BLaER1 (cell line): ENCODE data around the gene DENND2D.

Experiments
- H3K27ac ChIP-seq: shearing (Covaris generic); formaldehyde crosslinking; 2 replicates; pipeline ENCODE4 v1.8.1; 2022
- H3K27me3 ChIP-seq: shearing (Covaris generic); formaldehyde crosslinking; 2 replicates; pipeline ENCODE4 v1.8.1; 2022
- H3K36me3 ChIP-seq: shearing (Covaris generic); formaldehyde crosslinking; 2 replicates; pipeline ENCODE4 v1.8.1; 2022
- H3K4me1 ChIP-seq: shearing (Covaris generic); formaldehyde crosslinking; 2 replicates; pipeline ENCODE4 v1.8.1; 2022
- H3K4me2 ChIP-seq: shearing (Covaris generic); formaldehyde crosslinking; 2 replicates; pipeline ENCODE4 v1.8.1; 2022
- H3K4me3 ChIP-seq: shearing (Covaris generic); formaldehyde crosslinking; 2 replicates; pipeline ENCODE4 v1.8.1; 2022
- H3K9ac ChIP-seq: shearing (Covaris generic); formaldehyde crosslinking; 2 replicates; pipeline ENCODE4 v1.8.1; 2022
- H3K9me3 ChIP-seq: shearing (Covaris generic); formaldehyde crosslinking; 2 replicates; pipeline ENCODE4 v1.8.1; 2022
- H4K20me1 ChIP-seq: shearing (Covaris generic); formaldehyde crosslinking; 2 replicates; pipeline ENCODE4 v1.8.1; 2022
- Cebpa-rat ChIP-seq: shearing (Covaris generic); IDR thresholded peaks from 2 replicates; pipeline ENCODE4 v1.8.1; 2022

Gene DENND2D

GRCh38 chr1:111234866-111235265, 34.4 kb upstream of the DENND2D start:
- H3K9me3 ChIP-seq: no peaks in the 10 kb centered on the region
- no peaks in the 10 kb centered on the region for H4K20me1 ChIP-seq
- no peaks in the 10 kb centered on the region for H3K4me1 ChIP-seq
- H3K27me3 ChIP-seq: no peaks in the 10 kb centered on the region
- no peak for TF ChIP-seq Cebpa-rat
- no peak overlapping the region for H3K9ac ChIP-seq
- H3K27ac ChIP-seq: no peak overlapping the region
- no peak overlapping the region for H3K4me2 ChIP-seq
- no peaks in the 10 kb centered on the region for H3K36me3 ChIP-seq
- H3K4me3 ChIP-seq: no peak overlapping the region

GRCh38 chr1:111234258-111234657, 33.8 kb upstream of the DENND2D start:
- Histone ChIP-seq H4K20me1 (no peaks in the 10 kb centered on the region), H3K27ac (no peak overlapping the region), H3K27me3 (no peaks in the 10 kb centered on the region), H3K9me3 (no peaks in the 10 kb centered on the region), H3K9ac (no peak overlapping the region), H3K36me3 (no peaks in the 10 kb centered on the region), H3K4me1 (no peaks in the 10 kb centered on the region), H3K4me3 (no peak overlapping the region), H3K4me2 (no peak overlapping the region)
- TF ChIP-seq Cebpa-rat: no peak

- H3K27ac ChIP-seq: no peak overlapping the region
- H3K27me3 ChIP-seq: no peaks in the 10 kb centered on the region
- no peaks in the 10 kb centered on the region for H3K36me3 ChIP-seq
- no peak overlapping the region for H3K4me3 ChIP-seq
- no peak for TF ChIP-seq Cebpa-rat
- no peaks in the 10 kb centered on the region for H3K9me3 ChIP-seq
- H4K20me1 ChIP-seq: no peaks in the 10 kb centered on the region
- H3K4me1 ChIP-seq: no peaks in the 10 kb centered on the region
- no peak overlapping the region for H3K4me2 ChIP-seq
- H3K9ac ChIP-seq: no peak overlapping the region
Observed at GRCh38 chr1:111232134-111232533, 31.7 kb upstream of the DENND2D start.

- Histone ChIP-seq H4K20me1 (no peaks in the 10 kb centered on the region), H3K27me3 (no peaks in the 10 kb centered on the region), H3K9me3 (no peaks in the 10 kb centered on the region), H3K4me3 (no peak overlapping the region), H3K4me2 (no peak overlapping the region), H3K27ac (no peak overlapping the region), H3K36me3 (no peaks in the 10 kb centered on the region), H3K9ac (no peak overlapping the region), H3K4me1 (no peaks in the 10 kb centered on the region)
- TF ChIP-seq Cebpa-rat: no peak
Observed at GRCh38 chr1:111228748-111229126, 28.3 kb upstream of the DENND2D start.

- no peak overlapping the region for H3K4me2 ChIP-seq
- no peaks in the 10 kb centered on the region for H4K20me1 ChIP-seq
- peaks cover 5% of the 10 kb centered on the region for H3K4me1 ChIP-seq
- H3K27ac ChIP-seq: no peak overlapping the region
- H3K9me3 ChIP-seq: no peaks in the 10 kb centered on the region
- no peak overlapping the region for H3K9ac ChIP-seq
- H3K27me3 ChIP-seq: no peaks in the 10 kb centered on the region
- TF ChIP-seq Cebpa-rat: no peak
- H3K36me3 ChIP-seq: no peaks in the 10 kb centered on the region
- H3K4me3 ChIP-seq: no peak overlapping the region
Observed at GRCh38 chr1:111227851-111228747, 27.7 kb upstream of the DENND2D start.

- Histone ChIP-seq H3K27me3 (no peaks in the 10 kb centered on the region), H3K4me3 (no peak within 1 kb of the TSS), H3K27ac (no peak within 1 kb of the TSS), H3K4me1 (peaks cover 11% of the 10 kb centered on the region), H4K20me1 (no peaks in the 10 kb centered on the region), H3K4me2 (no peak within 1 kb of the TSS), H3K9me3 (no peaks in the 10 kb centered on the region), H3K36me3 (no peaks in the 10 kb centered on the region), H3K9ac (no peak within 1 kb of the TSS)
- TF ChIP-seq Cebpa-rat: no peak
Observed at GRCh38 chr1:111227434-111227833, 27.0 kb upstream of the DENND2D start, which contains the start of gene CHI3L2. TSS of gene CHI3L2 (plus strand) at chr1:111227713. CDS start at chr1:111227730, 17 bp downstream.

GRCh38 chr1:111225717-111226400, 25.4 kb upstream of the DENND2D start:
- Histone ChIP-seq H3K4me3 (no peak overlapping the region), H4K20me1 (no peaks in the 10 kb centered on the region), H3K36me3 (no peaks in the 10 kb centered on the region), H3K27ac (no peak overlapping the region), H3K9me3 (no peaks in the 10 kb centered on the region), H3K4me2 (no peak overlapping the region), H3K4me1 (peaks cover 27% of the 10 kb centered on the region), H3K9ac (no peak overlapping the region), H3K27me3 (no peaks in the 10 kb centered on the region)
- no peak for TF ChIP-seq Cebpa-rat

- no peak overlapping the region for H3K4me2 ChIP-seq
- no peaks in the 10 kb centered on the region for H3K9me3 ChIP-seq
- no peaks in the 10 kb centered on the region for H4K20me1 ChIP-seq
- TF ChIP-seq Cebpa-rat: no peak
- no peak overlapping the region for H3K27ac ChIP-seq
- no peaks in the 10 kb centered on the region for H3K36me3 ChIP-seq
- no peak overlapping the region for H3K4me3 ChIP-seq
- no peak overlapping the region for H3K9ac ChIP-seq
- H3K27me3 ChIP-seq: no peaks in the 10 kb centered on the region
- peaks cover 35% of the 10 kb centered on the region for H3K4me1 ChIP-seq
Observed at GRCh38 chr1:111225091-111225490, 24.6 kb upstream of the DENND2D start.

GRCh38 chr1:111223126-111223685, 22.8 kb upstream of the DENND2D start:
- no peak for TF ChIP-seq Cebpa-rat
- Histone ChIP-seq H3K9ac (no peak overlapping the region; the same call in 1 of the 2 replicates), H3K27me3 (no peaks in the 10 kb centered on the region), H3K4me2 (peak overlapping the region; percentile 90), H3K9me3 (no peaks in the 10 kb centered on the region), H3K27ac (0 out of 2 replicates have a peak overlapping the region, but pooled peaks have one; percentile 20), H4K20me1 (no peaks in the 10 kb centered on the region), H3K4me1 (peaks cover 54% of the 10 kb centered on the region), H3K4me3 (no peak overlapping the region), H3K36me3 (no peaks in the 10 kb centered on the region)
